K562 (cell line): ENCODE measurements around the gene NPC1L1. TPM values are rescaled to one million over a fixed set of nuclear protein-coding genes. Genes with fewer than 3 reads are reported as not detected.

ENCODE experiments used
- BCL6 ChIP-seq: fragments of 250-450 bp; sonication (Bioruptor Pico); IDR thresholded peaks from 2 replicates; pipeline ENCODE4 v1.4.0; 2020
- CBX3 ChIP-seq, 2 experiments: IDR thresholded peaks; 1 replicate in 1 of 2; 2 replicates in 1 of 2; pipeline ENCODE4 v1.6.1; 2012; ENCODE audit warnings: inconsistent platforms in 2 of 2, low read length in 2 of 2, borderline replicate concordance in 1 of 2, control low read depth in 1 of 2
- CEBPG ChIP-seq, 3 experiments: fragments of 200-800 bp in 1 of 3; sonication (Bioruptor generic) in 1 of 3; sonication (generic) in 1 of 3; formaldehyde crosslinking in 1 of 3; IDR thresholded peaks in 2 of 3; conservative IDR thresholded peaks in 1 of 3; 2 replicates each; pipeline versions ENCODE4 v1.6.1 to v1.8.0; 2016 to 2022; ENCODE audit warnings: missing compliant biosample characterization in 2 of 3, missing genetic modification characterization in 2 of 3, mild to moderate bottlenecking in 1 of 3, missing genetic modification reagents in 1 of 3
- CHD2 ChIP-seq: IDR thresholded peaks from 2 replicates; pipeline ENCODE4 v1.6.1; 2011; ENCODE audit warnings: low read depth, low read length
- CTBP1 ChIP-seq: fragments of 450-650 bp; IDR thresholded peaks from 2 replicates; pipeline ENCODE4 v1.6.1; 2016; ENCODE audit warnings: borderline replicate concordance
- CXXC5 ChIP-seq: fragments of 250-450 bp; sonication (Bioruptor Pico); IDR thresholded peaks from 2 replicates; pipeline ENCODE4 v1.8.0; 2022; ENCODE audit warnings: inconsistent platforms, mild to moderate bottlenecking, moderate library complexity
- DIDO1 ChIP-seq: fragments of 450-650 bp; IDR thresholded peaks from 2 replicates; pipeline ENCODE4 v1.6.1; 2016; ENCODE audit warnings: low read depth, missing biosample characterization, missing genetic modification characterization
- E2F1 ChIP-seq: sonication (generic); formaldehyde crosslinking; IDR thresholded peaks from 2 replicates; pipeline ENCODE4 v1.8.1; 2023; ENCODE audit warnings: mild to moderate bottlenecking, missing genetic modification reagents, moderate library complexity
- ETV6 ChIP-seq, 3 experiments: fragments of 150-350 bp in 1 of 3; sonication (generic) in 1 of 3; formaldehyde crosslinking in 1 of 3; IDR thresholded peaks; 2 replicates each; pipeline versions ENCODE4 v1.6.1 to v1.8.0; 2014 to 2022; ENCODE audit warnings: borderline replicate concordance in 2 of 3, low read depth in 2 of 3, antibody characterized with exemption in 1 of 3, low read length in 1 of 3, mild to moderate bottlenecking in 1 of 3, missing genetic modification reagents in 1 of 3
- MAZ ChIP-seq, 2 experiments: fragments of 450-650 bp in 1 of 2; sonication (generic) in 1 of 2; formaldehyde crosslinking; IDR thresholded peaks in 1 of 2; conservative IDR thresholded peaks in 1 of 2; 2 replicates each; pipeline versions ENCODE4 v1.4.0 to v1.5.0; 2020; ENCODE audit warnings: mild to moderate bottlenecking in 1 of 2, missing genetic modification reagents in 1 of 2
- MEIS2 ChIP-seq: fragments of 450-650 bp; IDR thresholded peaks from 2 replicates; pipeline ENCODE4 v1.6.1; 2014; ENCODE audit warnings: mild to moderate bottlenecking; ENCODE audit not compliant: partially characterized antibody
- POLR2A ChIP-seq: fragments of 450-650 bp; conservative IDR thresholded peaks from 2 replicates; pipeline ENCODE4 v1.6.1; 2016
- SPI1 ChIP-seq: IDR thresholded peaks from 2 replicates; pipeline ENCODE4 v1.6.1; 2011; ENCODE audit warnings: low read depth, low read length, control low read depth, borderline replicate concordance
- ZBTB11 ChIP-seq, 3 experiments: fragments of 200-800 bp in 1 of 3; fragments of 250-450 bp in 1 of 3; fragments of 450-650 bp in 1 of 3; sonication (Bioruptor Pico) in 1 of 3; sonication (Bioruptor generic) in 1 of 3; formaldehyde crosslinking in 1 of 3; IDR thresholded peaks; 2 replicates each; pipeline versions ENCODE4 v1.6.1 to v1.8.0; 2016 to 2022; ENCODE audit warnings: mild to moderate bottlenecking in 2 of 3, missing genetic modification characterization in 2 of 3, missing compliant biosample characterization in 1 of 3, moderate library complexity in 1 of 3
- ZFX ChIP-seq: sonication (generic); formaldehyde crosslinking; IDR thresholded peaks from 2 replicates; pipeline ENCODE4 v1.8.0; 2022; ENCODE audit warnings: mild to moderate bottlenecking, missing genetic modification reagents, moderate library complexity
- ZHX1 ChIP-seq: fragments of 150-350 bp; conservative IDR thresholded peaks from 2 replicates; pipeline ENCODE4 v1.6.1; 2014; ENCODE audit warnings: low read length
- ZNF224 ChIP-seq: sonication (generic); formaldehyde crosslinking; IDR thresholded peaks from 2 replicates; pipeline ENCODE4 v1.8.0; 2022; ENCODE audit warnings: mild to moderate bottlenecking, missing genetic modification reagents
- polyA plus RNA-seq, 8 experiments: library from polyadenylated mRNA; depleted of rRNA in 4 of 8; stranded (reverse) in 5 of 8; unstranded in 3 of 8; fragments of >200 nt; fragmentation: Nextera tagmentation in 2 of 8; fragmentation: Illumina TruSeq in 1 of 8; extraction: Ambion mirVana in 2 of 8; extraction: Trizol in 1 of 8; gene quantifications; 2 replicates each; pipeline versions ENCODE4 v1.2.1 to v1.2.3, GENCODE V29; 2011 to 2014; ENCODE audit warnings: inconsistent platforms in 1 of 8, missing spikeins in 1 of 8
- total RNA-seq, 7 experiments: library from RNA; depleted of rRNA in 6 of 7; stranded (reverse); fragments of >200 nt in 6 of 7; fragmentation: Illumina TruSeq in 2 of 7; extraction: Trizol in 2 of 7; gene quantifications; 2 replicates each; pipeline versions ENCODE4 v1.2.1 to v1.2.3, GENCODE V29; 2011 to 2021; ENCODE audit warnings: low replicate concordance in 1 of 7

The NPC1L1 gene
- total and polyA plus RNA-seq, 9 of the 15 experiments (the other 6 are each of a cell fraction or from before 2014, with no cell fraction given) = 0.01 to 0.18 (median 0.07) TPM; not detected in 4

GRCh38 chr7:44573464-44574286 lies 32.5 kb upstream of the NPC1L1 start, which contains the start of gene DDX56 (continued):
- TF ChIP-seq ZHX1 (0 out of 2 replicates have a peak, but pooled peaks have one; percentile 12), CBX3 (IDR thresholded peaks at IDR 0.05; ENCODE audit: borderline replicate concordance in 1 of 2, low read length in 2 of 2) (peak in 1 of 2 experiments; percentile 91; a peak in 2 of 3 replicates), E2F1 (0 out of 2 replicates have a peak, but pooled peaks have one; percentile 19), DIDO1 (tag) (peak; percentile 18; the same call in 1 of the 2 replicates), CXXC5 (CRISPR knock-in tag) (peak; percentile 90), ETV6 (IDR thresholded peaks at IDR 0.05; ENCODE audit: borderline replicate concordance in 1 of 2, low read depth in 2 of 2, low read length in 1 of 2) (peak; percentile 84 to 92; a peak in 3 of 4 replicates), ETV6 (CRISPR knock-in tag; IDR thresholded peaks at IDR 0.05; ENCODE audit: borderline replicate concordance) (no peak; the same call in 1 of the 2 replicates), CHD2 (peak; percentile 89), SPI1 (no peak), MAZ (CRISPR knock-in tag; conservative IDR thresholded peaks at IDR 0.05 in 1 of 2, IDR thresholded peaks at IDR 0.05 in 1 of 2) (peak in 1 of 2 experiments; percentile 68; a peak in 3 of 4 replicates), POLR2A (peak; percentile 95), CTBP1 (peak; percentile 42; the same call in 1 of the 2 replicates), CEBPG (CRISPR knock-in tag; IDR thresholded peaks at IDR 0.05) (no peak; the same call in 1 of the 2 replicates), CEBPG (tag; conservative IDR thresholded peaks at IDR 0.05 in 1 of 2, IDR thresholded peaks at IDR 0.05 in 1 of 2) (0 out of 4 replicates have a peak, but pooled peaks of 1 of the 2 experiments have one; percentile 8), BCL6 (no peak), ZNF224 (no peak), MEIS2 (peak; percentile 69), ZBTB11 (CRISPR knock-in tag; IDR thresholded peaks at IDR 0.05) (peak in 1 of 3 experiments; percentile 79; a peak in 2 of 6 replicates), ZFX (peak; percentile 84)
